Measurements from ENCODE around the gene FAM120AOS. TPM values are rescaled to one million over a fixed set of nuclear protein-coding genes. Genes with fewer than 3 reads are reported as not detected.

Gene FAM120AOS
- total and polyA plus RNA-seq, 2 of the 8 experiments (the other 6 are each of a cell fraction or from before 2014, with no cell fraction given) = 29.6 to 37.6 TPM

GRCh38 chr9:93500571-93501298 lies 47.4 kb upstream of the FAM120AOS start:
- DNase-seq (ENCODE audit: low read depth in 1 of 2, low spot score in 2 of 2) (no peak), FAIRE-seq (no peak)
- Histone ChIP-seq H2BK12ac (ENCODE audit: low read depth, low read length) (no peak overlapping the region), H3K23me2 (ENCODE audit: low read depth, low read length) (no peaks in the 10 kb centered on the region), H4K20me1 (replicated peaks in 1 of 2; ENCODE audit: control insufficient read depth in 1 of 2, insufficient read depth in 2 of 2, low read length in 2 of 2) (peaks cover 0 to 1% of the 10 kb centered on the region in 2 experiments), H2AFZ (ENCODE audit: low read length) (no peak overlapping the region), H3K4me3 (ENCODE audit: extremely low read depth in 1 of 4, insufficient read depth in 2 of 4, low read depth in 3 of 4, low read length in 4 of 4) (no peak overlapping the region), H3K18ac (ENCODE audit: extremely low read depth, low read length) (no peak overlapping the region), H2BK120ac (replicated peaks; ENCODE audit: low read depth, low read length) (no peak overlapping the region), H3K14ac (ENCODE audit: insufficient read length) (no peak overlapping the region), H3K9ac (replicated peaks in 1 of 4; ENCODE audit: extremely low read depth in 1 of 4, low read depth in 3 of 4, low read length in 3 of 4) (no peak overlapping the region), H3K36me3 (ENCODE audit: control insufficient read depth in 2 of 4, insufficient read depth in 4 of 4, low read length in 3 of 4) (peaks cover 6 to 41% (median 16%) of the 10 kb centered on the region in 4 experiments; a peak in 7 of 8 replicates), H3K27ac (ENCODE audit: low read depth, low read length) (no peak overlapping the region), H3K4ac (replicated peaks; ENCODE audit: insufficient read length, low read depth, low read length) (no peak overlapping the region), H4K91ac (replicated peaks; ENCODE audit: insufficient read length, low read length) (no peak overlapping the region), H3K27me3 (replicated peaks in 1 of 4; ENCODE audit: control insufficient read depth in 3 of 4, extremely low read depth in 1 of 4, insufficient read depth in 3 of 4, low read length in 3 of 4) (no peaks in the 10 kb centered on the region), H3K9me3 (ENCODE audit: insufficient read depth in 2 of 2, low read depth in 1 of 2, low read length in 1 of 2) (no peaks in the 10 kb centered on the region), H4K8ac (ENCODE audit: extremely low read depth, insufficient read depth, low read length) (no peak overlapping the region), H3K79me1 (ENCODE audit: low read depth, low read length) (no peaks in the 10 kb centered on the region; the same call in 1 of the 2 replicates), H2BK5ac (ENCODE audit: low read depth, low read length) (no peak overlapping the region), H3K4me2 (ENCODE audit: insufficient read depth in 1 of 2, low read depth in 2 of 2, low read length in 2 of 2) (no peak overlapping the region), H2AK5ac (ENCODE audit: low read depth, low read length) (no peak overlapping the region), H4K5ac (ENCODE audit: insufficient read length, low read depth, low read length) (no peak overlapping the region), H3K23ac (ENCODE audit: insufficient read length) (no peak overlapping the region), H3K4me1 (replicated peaks in 1 of 4; ENCODE audit: control insufficient read depth in 3 of 4, insufficient read depth in 4 of 4, low read length in 3 of 4) (no peaks in the 10 kb centered on the region), H2BK15ac (ENCODE audit: low read length) (no peak overlapping the region), H3K79me2 (ENCODE audit: control insufficient read depth in 1 of 2, insufficient read depth in 2 of 2, low read length in 2 of 2) (peaks cover 0 to 8% of the 10 kb centered on the region in 2 experiments; a peak in 2 of 4 replicates), H2BK20ac (ENCODE audit: low read length) (no peak overlapping the region), H3K56ac (replicated peaks; ENCODE audit: insufficient read length, low read depth, low read length) (no peak overlapping the region)
- 94% methylated on average over 4 of the region's 4 CpGs; no CpG with 5 or more reads in 1 of the 2 experiments for WGBS, 2 experiments (ENCODE audit: extremely low coverage in 1 of 2, insufficient coverage in 1 of 2, insufficient read length in 1 of 2, insufficient replicate concordance in 2 of 2, low coverage in 1 of 2, low lambda C conversion rate in 2 of 2, missing lambda C conversion rate in 1 of 2)
- ChIA-PET CTCF (ENCODE audit: partially characterized antibody) (interaction anchor here (0.7 to 1.0 kb wide), 2 partner anchors 40 to 312 kb away, joined by 3 to 4 read pairs; no protein-coding TSS in a partner anchor), POLR2A (ENCODE audit: partially characterized antibody) (no interaction called here)
- TF ChIP-seq TAF7 (optimal IDR thresholded peaks at IDR 0.05; ENCODE audit: borderline replicate concordance, low read depth, low read length) (no peak), FOSL1 (IDR thresholded peaks at IDR 0.05; ENCODE audit: insufficient read depth, low read depth, low read length) (no peak), CTCF (IDR thresholded peaks at IDR 0.05; ENCODE audit: control extremely low read depth in 1 of 3, insufficient read depth in 1 of 3, low read depth in 1 of 3, low read length in 3 of 3) (no peak)
